Measurements from ENCODE around the gene ELF3.

- no peak for TF ChIP-seq POLR2AphosphoS5 (IDR thresholded peaks at IDR 0.05; ENCODE audit: low read depth, low read length)
- TF ChIP-seq POU2F2 (IDR thresholded peaks at IDR 0.05; ENCODE audit: low read depth, low read length) = no peak
- no peak for TF ChIP-seq POLR2A (IDR thresholded peaks at IDR 0.05; ENCODE audit: low read depth, low read length)
- TF ChIP-seq TAF1 (IDR thresholded peaks at IDR 0.05; ENCODE audit: low read depth, low read length) = no peak
- TF ChIP-seq SPI1 (IDR thresholded peaks at IDR 0.05; ENCODE audit: low read depth, low read length) = no peak
- TF ChIP-seq PAX5 (IDR thresholded peaks at IDR 0.05; ENCODE audit: insufficient read depth, low read length, severe bottlenecking) = no peak
Observed at GRCh38 chr1:202034149-202034682, 23.8 kb downstream of the ELF3 start.

Measured in GM12891 (cell line).